ENCODE data around the gene UTS2. TPM values are rescaled to one million over a fixed set of nuclear protein-coding genes. Genes with fewer than 3 reads are reported as not detected.

UTS2 gene, protein sequence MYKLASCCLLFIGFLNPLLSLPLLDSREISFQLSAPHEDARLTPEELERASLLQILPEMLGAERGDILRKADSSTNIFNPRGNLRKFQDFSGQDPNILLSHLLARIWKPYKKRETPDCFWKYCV
- not detected for polyA plus RNA-seq (2013, experiment 1 of 2)
- not detected for polyA plus RNA-seq (2013, experiment 2 of 2)

DNA sequence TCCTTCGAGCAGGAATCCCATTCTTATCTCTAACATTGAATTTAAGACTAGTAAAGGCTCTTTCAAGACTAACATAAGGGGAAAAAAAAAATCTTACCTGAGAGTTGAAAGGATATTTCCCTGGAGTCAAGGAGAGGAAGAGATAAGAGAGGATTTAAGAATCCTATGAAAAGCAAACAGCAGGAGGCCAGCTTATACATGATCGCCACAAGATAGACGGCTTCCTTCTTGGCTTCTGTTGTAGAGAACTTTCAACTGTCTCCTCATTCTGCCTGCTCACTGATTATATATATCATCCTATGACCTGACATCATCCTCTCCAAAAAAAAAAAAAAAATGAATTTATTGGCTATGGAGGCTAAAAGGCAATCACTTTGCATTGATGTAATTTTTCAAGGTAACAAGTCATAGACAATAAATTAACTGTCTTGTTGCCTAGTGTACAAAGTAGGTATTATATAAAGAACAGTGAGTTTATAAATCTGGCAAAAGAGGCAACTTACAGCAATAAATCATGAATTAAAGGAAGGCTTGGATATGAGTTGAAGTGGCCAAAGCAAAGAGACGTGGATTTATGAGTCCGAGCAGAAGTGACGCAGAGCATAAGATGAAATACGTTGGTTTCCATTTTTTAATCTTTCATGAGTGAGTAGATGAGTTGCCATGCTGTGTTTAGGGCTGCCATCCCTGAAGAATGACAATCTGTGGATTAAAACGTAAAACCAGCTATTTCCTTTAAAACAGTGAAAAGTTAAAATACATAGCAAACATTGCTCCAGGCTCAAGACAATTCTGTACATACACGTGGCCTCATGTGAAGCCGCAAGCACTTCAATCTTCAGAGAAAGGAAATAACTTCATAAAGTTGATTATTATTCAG lies at the start of gene UTS2:
TSS of gene UTS2 (minus strand) at position 262 of the 880 bp plus-strand sequence. CDS start at position 200, 62 bp downstream.
- no peak within 1 kb of the TSS for H3K4ac ChIP-seq (ENCODE audit: low read length)
- H3K9me3 ChIP-seq (replicated peaks in 1 of 2; ENCODE audit: control insufficient read depth in 2 of 2, insufficient read depth in 1 of 2, low read depth in 1 of 2, low read length in 2 of 2), result no peaks in the 10 kb centered on the region
- no CpG with 5 or more reads among the region's 10 CpGs for WGBS, 2 donors (ENCODE audit: extremely low coverage in 2 of 2, insufficient read length in 2 of 2, insufficient replicate concordance in 1 of 2)
- H2BK5ac ChIP-seq (ENCODE audit: low read length), result no peak within 1 kb of the TSS
- H2BK120ac ChIP-seq (ENCODE audit: low read depth, low read length), result no peak within 1 kb of the TSS
- no peaks in the 10 kb centered on the region for H3K27me3 ChIP-seq (ENCODE audit: control insufficient read depth in 3 of 3, insufficient read depth in 3 of 3, low read depth in 1 of 3, low read length in 3 of 3)
- no peaks in the 10 kb centered on the region for H3K79me1 ChIP-seq (ENCODE audit: low read depth, low read length)
- H4K8ac ChIP-seq (ENCODE audit: low read depth, low read length), result peak within 1 kb of the TSS; percentile 43
- H2AK5ac ChIP-seq (ENCODE audit: low read depth, low read length), result no peak within 1 kb of the TSS
- no peak for DNase-seq (ENCODE audit: low spot score)
- no peak within 1 kb of the TSS for H3K27ac ChIP-seq (replicated peaks; ENCODE audit: low read length)
- no peak within 1 kb of the TSS for H3K4me2 ChIP-seq (ENCODE audit: insufficient read depth, low read length, poor library complexity, severe bottlenecking)
- no peak within 1 kb of the TSS for H3K4me3 ChIP-seq (ENCODE audit: low read length in 2 of 2)
- no peak within 1 kb of the TSS for H3K14ac ChIP-seq (ENCODE audit: low read length)
- H2BK12ac ChIP-seq (ENCODE audit: low read length), result no peak within 1 kb of the TSS
- H2BK15ac ChIP-seq (ENCODE audit: low read length), result no peak within 1 kb of the TSS
- H3K18ac ChIP-seq (ENCODE audit: low read length), result no peak within 1 kb of the TSS
- no peak within 1 kb of the TSS for H2AFZ ChIP-seq (ENCODE audit: low read length)
- H3K23ac ChIP-seq (ENCODE audit: low read depth, low read length, poor library complexity), result no peak within 1 kb of the TSS
- H3K4me1 ChIP-seq (ENCODE audit: control insufficient read depth in 2 of 2, insufficient read depth in 1 of 2, low read depth in 1 of 2, low read length in 2 of 2), result no peaks in the 10 kb centered on the region
- no peak within 1 kb of the TSS for H4K91ac ChIP-seq (ENCODE audit: low read depth, low read length, poor library complexity)
- no peaks in the 10 kb centered on the region for H3K36me3 ChIP-seq (replicated peaks in 1 of 2; ENCODE audit: control insufficient read depth in 2 of 2, insufficient read depth in 2 of 2, low read length in 2 of 2)
- H3K9ac ChIP-seq (ENCODE audit: low read depth, low read length, poor library complexity), result no peak within 1 kb of the TSS

DNA sequence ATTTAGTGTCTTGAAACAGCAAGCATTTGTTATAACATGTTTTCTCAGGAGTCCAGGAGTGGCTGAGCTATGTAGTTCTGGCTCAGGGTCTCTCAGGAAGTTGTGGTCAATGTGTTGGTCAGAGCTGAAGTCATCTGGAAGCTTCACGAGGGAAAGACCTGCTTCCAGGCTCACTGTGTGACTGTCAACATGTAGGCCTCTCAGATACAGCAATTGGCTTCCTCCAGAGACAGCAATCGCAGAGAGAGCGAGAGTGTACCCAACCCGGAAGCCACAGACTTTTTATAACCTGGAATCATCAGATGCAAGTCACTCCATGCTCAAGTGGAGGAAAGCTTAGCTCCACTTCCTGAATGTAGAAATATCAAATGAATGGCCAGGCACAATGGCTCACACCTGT lies 46.9 kb upstream of the UTS2 start:
- Histone ChIP-seq H3K9ac (ENCODE audit: low read depth, low read length, poor library complexity) (no peak overlapping the region), H3K4me1 (ENCODE audit: control insufficient read depth in 2 of 2, insufficient read depth in 1 of 2, low read depth in 1 of 2, low read length in 2 of 2) (no peaks in the 10 kb centered on the region), H2AFZ (ENCODE audit: low read length) (no peak overlapping the region)

DNA sequence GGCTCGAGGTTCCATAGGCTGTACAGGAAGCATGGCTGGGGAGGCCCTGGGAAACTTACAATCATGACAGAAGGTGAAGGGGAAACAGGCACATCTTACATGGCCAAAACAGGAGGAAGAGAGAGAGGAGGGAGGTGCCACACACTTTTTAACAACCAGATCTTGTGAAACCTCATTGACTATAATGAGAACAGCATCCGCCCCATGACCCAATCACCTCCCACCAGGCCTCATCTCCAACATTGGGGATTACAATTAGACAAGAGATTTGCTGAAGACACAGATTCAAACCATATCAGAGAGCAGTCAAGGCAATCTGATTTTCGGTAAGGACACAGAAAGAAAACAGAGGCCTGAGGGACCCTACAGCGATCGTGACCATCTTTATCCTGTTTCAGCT lies 46.1 kb upstream of the UTS2 start:
- H3K18ac ChIP-seq (ENCODE audit: low read length), result no peak overlapping the region
- no peaks in the 10 kb centered on the region for H3K9me3 ChIP-seq (replicated peaks in 1 of 2; ENCODE audit: control insufficient read depth in 2 of 2, insufficient read depth in 1 of 2, low read depth in 1 of 2, low read length in 2 of 2)
- no peaks in the 10 kb centered on the region for H3K79me1 ChIP-seq (ENCODE audit: low read depth, low read length)
- no peak overlapping the region for H4K8ac ChIP-seq (ENCODE audit: low read depth, low read length)
- DNase-seq (ENCODE audit: low spot score), result no peak
- no peak overlapping the region for H2BK120ac ChIP-seq (ENCODE audit: low read depth, low read length)
- H3K23ac ChIP-seq (ENCODE audit: low read depth, low read length, poor library complexity), result no peak overlapping the region
- no peak overlapping the region for H2AK5ac ChIP-seq (ENCODE audit: low read depth, low read length)
- H3K27ac ChIP-seq (replicated peaks; ENCODE audit: low read length), result no peak overlapping the region
- no peak overlapping the region for H2BK15ac ChIP-seq (ENCODE audit: low read length)
- H4K91ac ChIP-seq (ENCODE audit: low read depth, low read length, poor library complexity), result no peak overlapping the region
- H3K4ac ChIP-seq (ENCODE audit: low read length), result no peak overlapping the region
- H3K4me1 ChIP-seq (ENCODE audit: control insufficient read depth in 2 of 2, insufficient read depth in 1 of 2, low read depth in 1 of 2, low read length in 2 of 2), result no peaks in the 10 kb centered on the region
- H3K36me3 ChIP-seq (replicated peaks in 1 of 2; ENCODE audit: control insufficient read depth in 2 of 2, insufficient read depth in 2 of 2, low read length in 2 of 2), result no peaks in the 10 kb centered on the region
- no peak overlapping the region for H2BK5ac ChIP-seq (ENCODE audit: low read length)
- WGBS, 2 donors (ENCODE audit: extremely low coverage in 2 of 2, insufficient read length in 2 of 2, insufficient replicate concordance in 1 of 2), result no CpG with 5 or more reads among the region's 5 CpGs
- no peak overlapping the region for H2AFZ ChIP-seq (ENCODE audit: low read length)
- no peak overlapping the region for H3K9ac ChIP-seq (ENCODE audit: low read depth, low read length, poor library complexity)
- no peak overlapping the region for H2BK12ac ChIP-seq (ENCODE audit: low read length)
- H3K4me2 ChIP-seq (ENCODE audit: insufficient read depth, low read length, poor library complexity, severe bottlenecking), result no peak overlapping the region
- H3K14ac ChIP-seq (ENCODE audit: low read length), result no peak overlapping the region
- peaks cover 0 to 6% (median 0%) of the 10 kb centered on the region in 3 experiments for H3K27me3 ChIP-seq (ENCODE audit: control insufficient read depth in 3 of 3, insufficient read depth in 3 of 3, low read depth in 1 of 3, low read length in 3 of 3)
- no peak overlapping the region for H3K4me3 ChIP-seq (ENCODE audit: low read length in 2 of 2)

More for the DNA sequence above, 46.9 kb upstream of the UTS2 start:
- Histone ChIP-seq H3K4me2 (ENCODE audit: insufficient read depth, low read length, poor library complexity, severe bottlenecking) (no peak overlapping the region), H3K27me3 (ENCODE audit: control insufficient read depth in 3 of 3, insufficient read depth in 3 of 3, low read depth in 1 of 3, low read length in 3 of 3) (peaks cover 0 to 6% (median 0%) of the 10 kb centered on the region in 3 experiments), H3K18ac (ENCODE audit: low read length) (no peak overlapping the region), H2BK120ac (ENCODE audit: low read depth, low read length) (no peak overlapping the region), H2AK5ac (ENCODE audit: low read depth, low read length) (no peak overlapping the region), H3K4me3 (ENCODE audit: low read length in 2 of 2) (no peak overlapping the region), H3K9me3 (replicated peaks in 1 of 2; ENCODE audit: control insufficient read depth in 2 of 2, insufficient read depth in 1 of 2, low read depth in 1 of 2, low read length in 2 of 2) (no peaks in the 10 kb centered on the region), H2BK5ac (ENCODE audit: low read length) (no peak overlapping the region), H3K27ac (replicated peaks; ENCODE audit: low read length) (no peak overlapping the region), H2BK12ac (ENCODE audit: low read length) (no peak overlapping the region), H2BK15ac (ENCODE audit: low read length) (no peak overlapping the region), H3K14ac (ENCODE audit: low read length) (no peak overlapping the region), H4K8ac (ENCODE audit: low read depth, low read length) (no peak overlapping the region), H4K91ac (ENCODE audit: low read depth, low read length, poor library complexity) (no peak overlapping the region), H3K23ac (ENCODE audit: low read depth, low read length, poor library complexity) (no peak overlapping the region), H3K4ac (ENCODE audit: low read length) (no peak overlapping the region), H3K79me1 (ENCODE audit: low read depth, low read length) (no peaks in the 10 kb centered on the region), H3K36me3 (replicated peaks in 1 of 2; ENCODE audit: control insufficient read depth in 2 of 2, insufficient read depth in 2 of 2, low read length in 2 of 2) (no peaks in the 10 kb centered on the region)
- WGBS, 2 donors (ENCODE audit: extremely low coverage in 2 of 2, insufficient read length in 2 of 2, insufficient replicate concordance in 1 of 2), result no CpG with 5 or more reads among the region's 4 CpGs
- no peak for DNase-seq (ENCODE audit: low spot score)

DNA sequence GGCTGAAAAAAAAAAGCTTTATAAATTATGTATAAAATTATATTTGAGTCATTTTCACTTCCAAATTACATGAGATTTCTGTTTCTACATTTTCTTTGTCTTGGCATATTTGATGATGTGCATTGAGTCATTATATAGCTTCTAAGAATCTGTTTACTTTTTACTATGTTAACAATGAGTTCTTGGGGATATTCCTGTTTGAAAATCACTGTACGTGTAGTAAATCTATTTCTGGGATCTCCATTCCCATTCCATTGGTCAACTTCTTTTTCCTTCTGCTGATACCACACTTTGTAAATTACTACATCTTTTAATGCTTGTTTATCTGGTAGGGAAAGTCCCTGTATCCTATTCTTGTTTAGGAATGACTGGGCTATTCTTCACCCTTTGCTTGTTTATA lies 44.1 kb upstream of the UTS2 start:
- WGBS, 2 donors (ENCODE audit: extremely low coverage in 2 of 2, insufficient read length in 2 of 2, insufficient replicate concordance in 1 of 2), result no CpG with 5 or more reads among the region's 1 CpG
- H3K27ac ChIP-seq (replicated peaks; ENCODE audit: low read length), result no peak overlapping the region

More for the DNA sequence above, 44.1 kb upstream of the UTS2 start:
- Histone ChIP-seq H2AK5ac (ENCODE audit: low read depth, low read length) (no peak overlapping the region), H2BK15ac (ENCODE audit: low read length) (no peak overlapping the region), H2BK120ac (ENCODE audit: low read depth, low read length) (no peak overlapping the region), H2AFZ (ENCODE audit: low read length) (no peak overlapping the region), H3K18ac (ENCODE audit: low read length) (no peak overlapping the region), H3K4me1 (ENCODE audit: control insufficient read depth in 2 of 2, insufficient read depth in 1 of 2, low read depth in 1 of 2, low read length in 2 of 2) (no peaks in the 10 kb centered on the region), H4K8ac (ENCODE audit: low read depth, low read length) (no peak overlapping the region), H3K4ac (ENCODE audit: low read length) (no peak overlapping the region), H3K79me1 (ENCODE audit: low read depth, low read length) (no peaks in the 10 kb centered on the region), H3K9me3 (replicated peaks in 1 of 2; ENCODE audit: control insufficient read depth in 2 of 2, insufficient read depth in 1 of 2, low read depth in 1 of 2, low read length in 2 of 2) (no peaks in the 10 kb centered on the region), H3K14ac (ENCODE audit: low read length) (no peak overlapping the region), H2BK5ac (ENCODE audit: low read length) (no peak overlapping the region), H3K9ac (ENCODE audit: low read depth, low read length, poor library complexity) (no peak overlapping the region), H3K23ac (ENCODE audit: low read depth, low read length, poor library complexity) (no peak overlapping the region), H3K4me2 (ENCODE audit: insufficient read depth, low read length, poor library complexity, severe bottlenecking) (no peak overlapping the region), H3K36me3 (replicated peaks in 1 of 2; ENCODE audit: control insufficient read depth in 2 of 2, insufficient read depth in 2 of 2, low read length in 2 of 2) (no peaks in the 10 kb centered on the region), H4K91ac (ENCODE audit: low read depth, low read length, poor library complexity) (no peak overlapping the region), H3K27me3 (ENCODE audit: control insufficient read depth in 3 of 3, insufficient read depth in 3 of 3, low read depth in 1 of 3, low read length in 3 of 3) (peaks cover 0 to 9% (median 0%) of the 10 kb centered on the region in 3 experiments), H3K4me3 (ENCODE audit: low read length in 2 of 2) (no peak overlapping the region), H2BK12ac (ENCODE audit: low read length) (no peak overlapping the region)
- no peak for DNase-seq (ENCODE audit: low spot score)
